DOHH2 (cell line): ENCODE data around the gene KDM4C.

ENCODE experiments used
- CTCF ChIP-seq: fragments of 200-600 bp; sonication (generic); IDR thresholded peaks from one replicate; pipeline ENCODE4 v1.5.1; 2014; ENCODE audit warnings: antibody characterized with exemption, mild to moderate bottlenecking, low read depth, low read length; ENCODE audit not compliant: poor library complexity, severe bottlenecking
- EZH2phosphoT487 ChIP-seq: fragments of 200-600 bp; sonication (generic); IDR thresholded peaks from 2 replicates; pipeline ENCODE4 v1.6.1; 2017; ENCODE audit warnings: borderline replicate concordance, mild to moderate bottlenecking, antibody characterized with exemption, low read length, moderate library complexity, mixed read lengths

GRCh38 chr9:6889868-6890267 is 132.1 kb downstream of the KDM4C start:
- TF ChIP-seq CTCF (no peak), EZH2phosphoT487 (no peak)
